ENCODE measurements around the gene BPTF.
A peak's percentile ranks its signal among the peaks of the same experiment; 100 is the strongest.
"Not testable (repeated sequence)": the region's sequence is repeated elsewhere in the genome, so short reads cannot be mapped to it uniquely, and the experiment has no call there.

Gene BPTF

DNA sequence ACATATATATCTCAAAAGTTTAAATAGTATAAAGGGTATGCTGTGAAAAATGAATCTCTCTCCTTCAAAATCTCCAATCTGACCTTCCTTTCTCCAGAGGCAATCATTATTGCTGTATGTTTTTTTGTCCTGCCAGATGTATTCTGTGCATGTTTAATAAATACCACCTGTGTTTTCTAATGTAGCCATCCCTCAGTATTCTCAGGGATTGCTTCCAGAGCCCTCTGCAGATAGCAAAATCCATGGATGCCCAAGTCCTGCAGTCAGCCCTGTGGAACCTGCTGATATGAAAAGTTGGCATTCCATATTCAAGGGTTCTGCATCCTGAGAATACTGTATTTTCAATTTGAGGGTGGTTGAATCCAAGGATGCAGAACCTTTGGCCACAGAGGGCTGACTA is 42.9 kb downstream of the BPTF start:
- Mint-ChIP-seq H3K36me3 (ENCODE audit: insufficient read depth) (peaks cover 21% of the 10 kb centered on the region), H3K27me3 (no peaks in the 10 kb centered on the region), H3K9me3 (no peaks in the 10 kb centered on the region), H3K4me3 (no peak overlapping the region), H3K4me1 (ENCODE audit: low read depth in 2 of 2) (peaks cover 23 to 29% of the 10 kb centered on the region in 2 donors), H3K27ac (peak overlapping the region; percentile 17 to 36)
- ATAC-seq (replicated peaks) (no peak), DNase-seq (no peak)

DNA sequence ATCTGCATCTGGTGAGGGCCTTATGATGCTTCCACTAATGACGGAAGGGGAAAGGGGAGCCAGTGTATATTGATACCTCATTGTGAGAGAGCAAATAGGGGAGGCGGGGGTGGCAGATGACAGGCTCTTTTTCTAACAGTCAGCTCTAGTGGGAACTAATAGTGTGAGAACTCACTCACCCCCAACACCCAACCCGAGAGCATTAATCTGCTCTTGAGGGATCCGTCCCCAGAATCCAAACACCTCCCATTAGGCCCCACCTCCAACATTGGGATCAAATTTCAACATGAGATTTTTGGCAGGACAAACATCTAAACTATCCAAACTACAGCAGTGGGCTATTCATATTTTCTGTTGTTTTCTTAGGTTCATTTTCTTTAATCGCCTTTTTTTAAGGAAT is 54.4 kb downstream of the BPTF start:
- H3K27me3 Mint-ChIP-seq = no peaks in the 10 kb centered on the region
- no peak for DNase-seq
- H3K4me3 Mint-ChIP-seq = no peak overlapping the region
- H3K36me3 Mint-ChIP-seq (ENCODE audit: insufficient read depth) = peaks cover 36% of the 10 kb centered on the region
- peak overlapping the region in 1 of 2 donors; percentile 81 for H3K27ac Mint-ChIP-seq
- H3K4me1 Mint-ChIP-seq (ENCODE audit: low read depth in 2 of 2) = peaks cover 10 to 17% of the 10 kb centered on the region in 2 donors
- ATAC-seq (replicated peaks) = no peak
- H3K9me3 Mint-ChIP-seq = no peaks in the 10 kb centered on the region

DNA sequence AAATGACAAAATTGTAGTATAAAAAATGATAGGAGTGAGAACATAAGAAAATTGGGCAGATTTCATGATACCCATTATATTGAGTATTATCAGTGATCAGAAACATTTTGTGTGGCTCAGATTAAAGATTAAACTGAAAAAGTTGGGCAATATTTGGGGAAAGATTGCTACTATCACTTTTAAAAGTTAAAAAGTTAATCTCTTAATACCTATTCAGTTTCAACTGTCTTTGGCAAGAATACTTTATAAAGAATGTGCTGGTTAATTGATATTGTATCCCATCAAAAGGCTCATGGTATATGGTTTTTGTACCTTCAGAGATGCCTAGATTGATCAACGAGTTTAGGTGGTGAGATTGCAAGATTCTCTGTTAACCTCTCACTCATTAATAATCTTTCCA is 55.8 kb downstream of the BPTF start:
- Mint-ChIP-seq H3K4me3 (no peak overlapping the region), H3K9me3 (no peaks in the 10 kb centered on the region), H3K27ac (peak overlapping the region in 1 of 2 donors; percentile 65), H3K36me3 (ENCODE audit: insufficient read depth) (peaks cover 34% of the 10 kb centered on the region), H3K27me3 (no peaks in the 10 kb centered on the region), H3K4me1 (ENCODE audit: low read depth in 2 of 2) (peaks cover 10 to 15% of the 10 kb centered on the region in 2 donors)
- ATAC-seq (replicated peaks) (no peak), DNase-seq (no peak)

DNA sequence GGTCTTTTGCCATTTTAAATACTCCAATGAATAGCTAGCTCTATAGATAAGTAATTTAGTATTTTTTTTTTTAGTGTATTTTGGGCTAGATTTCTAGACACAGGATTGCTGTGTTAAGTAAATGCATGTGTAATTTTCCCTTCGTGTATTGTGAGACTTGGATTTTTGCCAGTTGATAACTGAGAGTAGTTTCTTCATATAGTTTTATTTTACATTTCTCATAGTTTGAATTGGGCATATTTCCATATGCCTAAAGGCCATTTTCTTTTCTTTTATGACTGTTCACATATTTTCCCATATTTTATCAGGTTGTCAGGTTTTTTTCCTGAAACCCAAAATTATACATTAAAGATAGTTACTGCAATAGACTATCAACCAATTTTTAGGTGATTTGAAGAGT is 59.4 kb downstream of the BPTF start:
- peak overlapping the region in 1 of 2 donors; percentile 44 for H3K27ac Mint-ChIP-seq
- peaks cover 3 to 9% of the 10 kb centered on the region in 2 donors for H3K4me1 Mint-ChIP-seq (ENCODE audit: low read depth in 2 of 2)
- DNase-seq (no peak), ATAC-seq (replicated peaks) (no peak)
- no peaks in the 10 kb centered on the region for H3K9me3 Mint-ChIP-seq
- H3K36me3 Mint-ChIP-seq (ENCODE audit: insufficient read depth) = peaks cover 49% of the 10 kb centered on the region
- H3K4me3 Mint-ChIP-seq = no peak overlapping the region
- no peaks in the 10 kb centered on the region for H3K27me3 Mint-ChIP-seq

DNA sequence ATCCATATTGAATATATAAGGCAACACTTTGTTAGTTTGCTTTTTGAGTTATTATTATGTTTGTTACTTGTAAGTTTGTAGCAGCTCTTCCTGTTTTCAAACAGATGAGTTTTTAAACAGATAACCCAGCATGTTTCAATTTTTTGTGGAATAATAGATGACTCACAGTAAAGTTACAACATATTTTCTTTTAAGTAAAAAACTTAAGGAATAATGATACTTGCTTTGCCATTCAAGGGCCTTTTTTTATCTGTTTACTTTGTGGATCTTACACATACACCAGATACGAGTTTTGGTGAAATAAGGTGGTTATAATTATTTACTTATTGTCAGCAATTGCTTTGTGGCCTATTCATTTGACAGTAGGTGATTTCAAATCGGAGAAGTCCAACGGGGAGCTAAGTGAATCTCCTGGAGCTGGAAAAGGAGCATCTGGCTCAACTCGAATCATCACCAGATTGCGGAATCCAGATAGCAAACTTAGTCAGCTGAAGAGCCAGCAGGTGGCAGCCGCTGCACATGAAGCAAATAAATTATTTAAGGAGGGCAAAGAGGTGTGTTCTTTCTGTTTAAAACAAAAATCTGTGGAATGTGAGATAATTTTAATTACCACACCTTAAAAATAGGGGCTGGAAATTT is 66.3 kb downstream of the BPTF start:
- ATAC-seq (replicated peaks) = no peak
- H3K9me3 Mint-ChIP-seq = no peaks in the 10 kb centered on the region
- H3K27ac Mint-ChIP-seq = peak overlapping the region in 1 of 2 donors; percentile 59
- H3K27me3 Mint-ChIP-seq = no peaks in the 10 kb centered on the region
- DNase-seq = no peak
- peaks cover 66% of the 10 kb centered on the region for H3K36me3 Mint-ChIP-seq (ENCODE audit: insufficient read depth)
- peaks cover 0 to 6% of the 10 kb centered on the region in 2 donors for H3K4me1 Mint-ChIP-seq (ENCODE audit: low read depth in 2 of 2)
- no peak overlapping the region for H3K4me3 Mint-ChIP-seq

DNA sequence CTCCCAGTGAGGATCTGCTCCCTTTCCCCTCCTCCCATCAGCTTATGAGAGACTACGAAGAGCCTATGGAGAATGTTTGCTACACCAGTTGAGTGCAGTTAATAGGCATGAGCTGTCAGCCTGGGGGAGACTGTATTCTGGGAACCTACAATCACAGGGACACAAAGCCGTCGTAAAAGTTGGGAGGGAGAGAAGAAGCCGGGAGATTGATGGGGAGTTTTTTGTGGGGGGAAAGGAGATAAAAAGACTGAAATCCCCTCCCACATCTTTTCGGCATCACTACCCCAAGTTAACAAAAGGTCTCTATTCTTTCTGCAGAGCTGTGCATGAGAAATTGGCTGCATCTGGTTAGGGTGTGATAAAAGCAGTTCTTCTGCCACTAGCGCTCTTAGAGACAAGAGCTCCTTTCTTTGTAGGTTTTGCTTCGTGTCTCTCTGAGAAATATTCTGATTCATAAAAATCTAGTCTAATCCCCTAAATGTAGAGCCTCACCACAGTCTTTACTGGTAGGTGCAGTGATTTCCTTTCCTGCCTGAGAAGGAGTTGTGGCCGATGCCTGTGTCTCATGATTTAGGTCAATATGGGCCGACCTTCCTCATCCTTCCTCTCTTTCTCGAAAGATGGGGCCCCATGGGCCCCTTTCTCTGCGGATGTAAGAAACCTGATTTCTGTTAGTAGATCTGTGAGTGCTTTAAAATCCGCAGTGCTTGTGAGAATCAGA is 77.4 kb downstream of the BPTF start:
- ATAC-seq (replicated peaks) = peak; percentile 72
- Mint-ChIP-seq H3K4me1 (ENCODE audit: low read depth in 2 of 2) (peaks cover 0 to 5% of the 10 kb centered on the region in 2 donors), H3K27ac (peak overlapping the region in 1 of 2 donors; percentile 55), H3K4me3 (no peak overlapping the region), H3K9me3 (no peaks in the 10 kb centered on the region), H3K27me3 (no peaks in the 10 kb centered on the region), H3K36me3 (ENCODE audit: insufficient read depth) (peaks cover 69% of the 10 kb centered on the region)
- no peak for DNase-seq

DNA sequence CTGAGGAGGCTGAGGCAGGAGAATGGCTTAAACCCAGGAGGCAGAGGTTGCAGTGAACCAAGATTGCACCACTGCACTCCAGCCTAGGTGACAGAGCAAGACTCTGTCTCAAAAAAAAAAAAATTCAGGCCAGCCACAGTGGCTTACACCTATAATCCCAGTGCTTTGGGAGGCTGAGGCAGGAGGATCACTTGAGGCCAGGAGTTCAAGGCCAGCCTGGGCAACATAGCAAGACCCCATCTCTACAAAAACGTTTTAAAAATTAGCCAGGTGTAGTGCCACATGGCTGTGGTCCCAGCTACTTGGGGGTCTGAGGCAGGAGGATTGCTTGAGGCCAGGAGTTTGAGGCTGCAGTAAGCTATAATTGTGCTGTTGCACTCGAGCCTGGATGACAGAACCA is 80.0 kb downstream of the BPTF start:
- not testable (repeated sequence) for H3K4me1 Mint-ChIP-seq (ENCODE audit: low read depth in 2 of 2); H3K27ac Mint-ChIP-seq; DNase-seq; H3K4me3 Mint-ChIP-seq; H3K27me3 Mint-ChIP-seq; ATAC-seq (replicated peaks); H3K9me3 Mint-ChIP-seq
- peaks cover 71% of the 10 kb centered on the region for H3K36me3 Mint-ChIP-seq (ENCODE audit: insufficient read depth)

DNA sequence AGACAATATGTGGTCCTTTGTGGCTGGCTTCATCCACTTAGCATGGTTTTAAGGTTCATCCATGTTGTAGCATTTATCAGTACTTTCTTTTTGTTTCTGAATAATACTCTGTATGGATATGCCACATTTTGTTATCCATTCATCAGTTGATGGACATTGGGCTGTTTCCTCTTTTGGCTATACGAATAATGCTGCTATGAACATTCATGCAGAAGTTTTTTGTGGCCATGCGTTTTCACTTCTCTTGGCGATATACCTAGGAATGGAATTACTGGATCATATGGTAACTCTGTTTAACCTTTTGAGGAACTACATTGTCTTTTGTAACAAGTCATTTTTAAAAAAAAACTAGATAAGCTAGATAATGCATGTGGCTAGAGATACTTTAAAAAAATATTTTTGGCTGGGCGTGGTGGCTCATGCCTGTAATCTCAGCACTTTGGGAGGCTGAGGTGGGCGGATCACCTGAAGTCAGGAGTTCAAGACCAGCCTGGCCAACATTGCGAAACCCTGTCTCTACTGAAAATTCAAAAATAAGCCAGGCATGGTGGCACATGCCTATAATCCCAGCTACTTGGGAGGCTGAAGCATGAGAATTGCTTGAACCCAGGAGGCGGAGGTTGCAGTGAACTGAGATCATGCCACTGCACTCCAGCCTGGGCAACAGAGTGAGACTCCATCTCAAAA is 85.0 kb downstream of the BPTF start:
- peaks cover 89% of the 10 kb centered on the region for H3K36me3 Mint-ChIP-seq (ENCODE audit: insufficient read depth)
- DNase-seq; ATAC-seq (replicated peaks); H3K4me3 Mint-ChIP-seq; H3K27me3 Mint-ChIP-seq; H3K9me3 Mint-ChIP-seq: not testable (repeated sequence)
- H3K27ac Mint-ChIP-seq = peak overlapping the region in 1 of 2 donors; percentile 16
- peaks cover 10 to 11% of the 10 kb centered on the region in 2 donors for H3K4me1 Mint-ChIP-seq (ENCODE audit: low read depth in 2 of 2)

DNA sequence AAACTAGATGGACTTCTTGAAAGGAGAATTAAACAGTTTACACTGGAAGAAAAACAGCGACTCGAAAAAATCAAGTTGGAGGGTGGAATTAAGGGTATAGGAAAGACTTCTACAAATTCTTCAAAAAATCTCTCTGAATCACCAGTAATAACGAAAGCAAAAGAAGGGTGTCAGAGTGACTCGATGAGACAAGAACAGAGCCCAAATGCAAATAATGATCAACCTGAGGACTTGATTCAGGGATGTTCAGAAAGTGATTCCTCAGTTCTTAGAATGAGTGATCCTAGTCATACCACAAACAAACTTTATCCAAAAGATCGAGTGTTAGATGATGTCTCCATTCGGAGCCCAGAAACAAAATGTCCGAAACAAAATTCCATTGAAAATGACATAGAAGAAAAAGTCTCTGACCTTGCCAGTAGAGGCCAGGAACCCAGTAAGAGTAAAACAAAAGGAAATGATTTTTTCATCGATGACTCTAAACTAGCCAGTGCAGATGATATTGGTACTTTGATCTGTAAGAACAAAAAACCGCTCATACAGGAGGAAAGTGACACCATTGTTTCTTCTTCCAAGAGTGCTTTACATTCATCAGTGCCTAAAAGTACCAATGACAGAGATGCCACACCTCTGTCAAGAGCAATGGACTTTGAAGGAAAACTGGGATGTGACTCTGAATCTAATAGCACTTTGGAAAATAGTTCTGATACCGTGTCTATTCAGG is 85.9 kb downstream of the BPTF start:
- Mint-ChIP-seq H3K4me1 (ENCODE audit: low read depth in 2 of 2) (peaks cover 11 to 16% of the 10 kb centered on the region in 2 donors), H3K4me3 (no peak overlapping the region), H3K36me3 (ENCODE audit: insufficient read depth) (peaks cover 81% of the 10 kb centered on the region), H3K9me3 (no peaks in the 10 kb centered on the region), H3K27me3 (no peaks in the 10 kb centered on the region), H3K27ac (peak overlapping the region; percentile 52 to 65)
- DNase-seq = no peak
- ATAC-seq (replicated peaks) = no peak

DNA sequence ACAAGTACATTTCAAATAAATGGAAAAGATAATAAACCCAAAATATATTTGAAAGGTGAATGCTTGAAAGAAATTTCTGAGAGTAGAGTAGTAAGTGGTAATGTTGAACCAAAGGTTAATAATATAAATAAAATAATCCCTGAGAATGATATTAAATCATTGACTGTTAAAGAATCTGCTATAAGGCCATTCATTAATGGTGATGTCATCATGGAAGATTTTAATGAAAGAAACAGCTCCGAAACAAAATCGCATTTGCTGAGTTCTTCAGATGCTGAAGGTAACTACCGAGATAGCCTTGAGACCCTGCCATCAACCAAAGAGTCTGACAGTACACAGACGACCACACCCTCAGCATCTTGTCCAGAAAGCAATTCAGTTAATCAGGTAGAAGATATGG is 86.8 kb downstream of the BPTF start:
- Mint-ChIP-seq H3K27me3 (no peaks in the 10 kb centered on the region), H3K27ac (peak overlapping the region; percentile 65 to 84), H3K4me1 (ENCODE audit: low read depth in 2 of 2) (peaks cover 11 to 16% of the 10 kb centered on the region in 2 donors), H3K36me3 (ENCODE audit: insufficient read depth) (peaks cover 78% of the 10 kb centered on the region), H3K9me3 (no peaks in the 10 kb centered on the region), H3K4me3 (no peak overlapping the region)
- no peak for DNase-seq
- ATAC-seq (replicated peaks) = no peak

DNA sequence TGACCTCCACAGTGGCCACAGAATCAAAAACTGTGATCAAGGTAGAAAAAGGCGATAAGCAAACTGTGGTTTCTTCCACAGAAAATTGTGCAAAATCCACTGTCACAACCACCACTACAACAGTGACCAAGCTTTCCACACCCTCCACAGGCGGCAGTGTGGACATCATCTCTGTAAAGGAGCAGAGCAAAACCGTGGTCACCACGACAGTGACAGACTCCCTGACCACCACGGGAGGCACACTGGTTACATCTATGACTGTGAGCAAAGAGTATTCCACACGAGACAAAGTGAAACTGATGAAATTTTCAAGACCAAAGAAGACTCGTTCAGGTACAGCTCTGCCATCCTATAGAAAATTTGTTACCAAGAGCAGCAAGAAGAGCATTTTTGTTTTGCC is 87.4 kb downstream of the BPTF start:
- Mint-ChIP-seq H3K9me3 (no peaks in the 10 kb centered on the region), H3K36me3 (ENCODE audit: insufficient read depth) (peaks cover 73% of the 10 kb centered on the region), H3K4me1 (ENCODE audit: low read depth in 2 of 2) (peaks cover 11 to 16% of the 10 kb centered on the region in 2 donors), H3K27me3 (no peaks in the 10 kb centered on the region), H3K4me3 (no peak overlapping the region), H3K27ac (peak overlapping the region; percentile 65 to 84)
- no peak for ATAC-seq (replicated peaks)
- DNase-seq = no peak

DNA sequence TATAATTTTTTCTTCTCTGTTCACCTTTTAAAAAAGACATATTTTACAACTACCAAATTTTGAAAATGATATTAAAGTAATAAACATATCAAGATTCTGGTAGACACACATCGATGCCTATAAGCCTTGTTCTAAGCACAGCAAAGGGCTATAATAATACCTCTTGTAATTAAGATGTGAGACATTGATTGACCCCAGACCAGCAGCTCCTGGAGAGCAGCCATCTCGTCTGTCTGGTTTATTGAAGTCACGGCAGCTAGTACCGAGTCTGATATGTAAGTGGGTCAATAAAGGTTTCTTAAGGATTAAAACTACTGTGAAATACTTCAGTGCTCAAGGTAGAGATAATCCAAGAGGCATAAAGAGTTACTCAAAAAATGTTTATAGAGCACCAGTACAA is 94.9 kb downstream of the BPTF start:
- ATAC-seq (replicated peaks) (no peak), DNase-seq (no peak)
- peaks cover 77% of the 10 kb centered on the region for H3K36me3 Mint-ChIP-seq (ENCODE audit: insufficient read depth)
- peaks cover 2 to 8% of the 10 kb centered on the region in 2 donors for H3K4me1 Mint-ChIP-seq (ENCODE audit: low read depth in 2 of 2)
- no peaks in the 10 kb centered on the region for H3K27me3 Mint-ChIP-seq
- H3K9me3 Mint-ChIP-seq = no peaks in the 10 kb centered on the region
- no peak overlapping the region for H3K27ac Mint-ChIP-seq
- no peak overlapping the region for H3K4me3 Mint-ChIP-seq

DNA sequence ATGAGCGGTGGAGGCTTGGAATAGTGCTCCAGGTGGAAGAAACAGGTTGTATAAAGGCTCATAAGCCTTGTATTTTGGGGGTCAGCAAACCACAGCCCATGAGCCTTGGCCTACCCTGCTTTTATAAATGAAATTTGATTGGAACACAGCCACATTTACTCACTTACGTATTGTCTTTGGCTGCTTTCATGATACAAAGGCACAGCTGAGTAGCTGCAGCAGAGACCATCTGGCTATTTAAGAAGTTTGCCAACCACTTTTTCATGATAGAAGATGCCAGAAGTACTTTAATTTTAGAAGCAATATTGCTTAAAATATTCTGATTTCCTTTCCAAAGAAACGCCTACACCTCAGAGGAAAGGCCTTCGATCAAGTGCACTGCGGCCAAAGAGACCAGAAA is 97.2 kb downstream of the BPTF start:
- DNase-seq (no peak), ATAC-seq (replicated peaks) (no peak)
- Mint-ChIP-seq H3K4me1 (ENCODE audit: low read depth in 2 of 2) (peaks cover 0 to 3% of the 10 kb centered on the region in 2 donors), H3K27ac (peak overlapping the region; percentile 7 to 29), H3K9me3 (no peaks in the 10 kb centered on the region), H3K4me3 (no peak overlapping the region), H3K36me3 (ENCODE audit: insufficient read depth) (peaks cover 91% of the 10 kb centered on the region), H3K27me3 (no peaks in the 10 kb centered on the region)

All from effector memory CD8-positive, alpha-beta T cell (primary cell).